ENCODE measurements around the gene MAP1LC3B. TPM values are rescaled to one million over a fixed set of nuclear protein-coding genes. Genes with fewer than 3 reads are reported as not detected.

The MAP1LC3B gene
- total RNA-seq, 1 donor from 2014 or later: 189 TPM

DNA sequence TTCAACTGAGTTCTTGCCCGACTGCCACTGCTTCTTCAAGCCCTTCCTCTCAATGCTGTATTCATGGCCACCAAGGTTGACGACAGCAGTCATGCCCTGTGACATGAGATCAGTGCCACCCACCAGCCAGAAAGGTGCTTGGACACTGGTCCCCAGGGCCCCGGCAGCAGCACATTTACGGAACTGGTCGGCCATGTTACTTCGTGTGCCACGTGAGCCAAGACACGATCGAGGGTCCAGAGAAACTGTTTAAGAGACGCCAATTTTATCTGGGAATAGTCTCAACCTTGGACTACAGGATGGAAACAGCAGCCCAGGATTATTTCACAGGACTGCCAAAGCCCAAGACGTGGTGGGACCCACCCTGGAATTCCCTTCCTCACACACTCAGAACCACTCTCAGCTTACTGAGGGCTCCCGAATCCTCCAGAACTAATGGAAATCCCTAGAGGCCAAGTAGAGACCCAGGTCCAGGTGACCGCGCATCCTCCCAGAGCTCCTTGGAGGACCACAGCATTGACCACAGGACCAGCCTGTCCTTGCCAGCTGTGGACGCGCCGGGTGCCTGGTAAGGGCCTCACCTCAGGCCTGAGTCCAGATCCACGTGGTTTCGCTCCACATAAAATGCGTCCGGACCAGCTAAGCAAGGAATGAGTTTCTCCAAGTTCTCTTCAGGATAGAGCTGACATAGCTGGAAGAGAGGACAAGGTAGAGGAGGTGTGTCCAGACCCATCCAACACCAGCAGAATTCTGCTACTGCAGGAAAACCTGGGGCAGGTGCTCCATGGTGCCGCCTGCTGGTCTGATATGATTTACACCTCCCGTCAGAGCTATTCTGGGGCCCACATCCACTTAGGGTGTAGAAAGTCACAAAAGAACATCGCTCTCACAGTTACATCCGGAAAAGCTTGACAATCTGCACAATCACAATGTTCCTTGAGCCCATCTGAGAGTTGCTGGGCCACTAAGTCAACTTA is 28.2 kb downstream of the MAP1LC3B start:
- no peak overlapping the region for H3K4me3 Mint-ChIP-seq (ENCODE audit: unreplicated experiment)
- no peak for DNase-seq (ENCODE audit: low spot score)
- peaks cover 26% of the 10 kb centered on the region for H3K36me3 Mint-ChIP-seq (ENCODE audit: low read depth)
- TF ChIP-seq, protein P1, sequence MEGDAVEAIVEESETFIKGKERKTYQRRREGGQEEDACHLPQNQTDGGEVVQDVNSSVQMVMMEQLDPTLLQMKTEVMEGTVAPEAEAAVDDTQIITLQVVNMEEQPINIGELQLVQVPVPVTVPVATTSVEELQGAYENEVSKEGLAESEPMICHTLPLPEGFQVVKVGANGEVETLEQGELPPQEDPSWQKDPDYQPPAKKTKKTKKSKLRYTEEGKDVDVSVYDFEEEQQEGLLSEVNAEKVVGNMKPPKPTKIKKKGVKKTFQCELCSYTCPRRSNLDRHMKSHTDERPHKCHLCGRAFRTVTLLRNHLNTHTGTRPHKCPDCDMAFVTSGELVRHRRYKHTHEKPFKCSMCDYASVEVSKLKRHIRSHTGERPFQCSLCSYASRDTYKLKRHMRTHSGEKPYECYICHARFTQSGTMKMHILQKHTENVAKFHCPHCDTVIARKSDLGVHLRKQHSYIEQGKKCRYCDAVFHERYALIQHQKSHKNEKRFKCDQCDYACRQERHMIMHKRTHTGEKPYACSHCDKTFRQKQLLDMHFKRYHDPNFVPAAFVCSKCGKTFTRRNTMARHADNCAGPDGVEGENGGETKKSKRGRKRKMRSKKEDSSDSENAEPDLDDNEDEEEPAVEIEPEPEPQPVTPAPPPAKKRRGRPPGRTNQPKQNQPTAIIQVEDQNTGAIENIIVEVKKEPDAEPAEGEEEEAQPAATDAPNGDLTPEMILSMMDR (IDR thresholded peaks at IDR 0.05): no peak
- no peaks in the 10 kb centered on the region for H3K27me3 Mint-ChIP-seq (ENCODE audit: low read depth)
- H3K9me3 Mint-ChIP-seq (ENCODE audit: low read depth): no peaks in the 10 kb centered on the region
- H3K4me1 Mint-ChIP-seq (ENCODE audit: low read depth): no peaks in the 10 kb centered on the region
- no peak overlapping the region for H3K27ac Mint-ChIP-seq (ENCODE audit: unreplicated experiment)

DNA sequence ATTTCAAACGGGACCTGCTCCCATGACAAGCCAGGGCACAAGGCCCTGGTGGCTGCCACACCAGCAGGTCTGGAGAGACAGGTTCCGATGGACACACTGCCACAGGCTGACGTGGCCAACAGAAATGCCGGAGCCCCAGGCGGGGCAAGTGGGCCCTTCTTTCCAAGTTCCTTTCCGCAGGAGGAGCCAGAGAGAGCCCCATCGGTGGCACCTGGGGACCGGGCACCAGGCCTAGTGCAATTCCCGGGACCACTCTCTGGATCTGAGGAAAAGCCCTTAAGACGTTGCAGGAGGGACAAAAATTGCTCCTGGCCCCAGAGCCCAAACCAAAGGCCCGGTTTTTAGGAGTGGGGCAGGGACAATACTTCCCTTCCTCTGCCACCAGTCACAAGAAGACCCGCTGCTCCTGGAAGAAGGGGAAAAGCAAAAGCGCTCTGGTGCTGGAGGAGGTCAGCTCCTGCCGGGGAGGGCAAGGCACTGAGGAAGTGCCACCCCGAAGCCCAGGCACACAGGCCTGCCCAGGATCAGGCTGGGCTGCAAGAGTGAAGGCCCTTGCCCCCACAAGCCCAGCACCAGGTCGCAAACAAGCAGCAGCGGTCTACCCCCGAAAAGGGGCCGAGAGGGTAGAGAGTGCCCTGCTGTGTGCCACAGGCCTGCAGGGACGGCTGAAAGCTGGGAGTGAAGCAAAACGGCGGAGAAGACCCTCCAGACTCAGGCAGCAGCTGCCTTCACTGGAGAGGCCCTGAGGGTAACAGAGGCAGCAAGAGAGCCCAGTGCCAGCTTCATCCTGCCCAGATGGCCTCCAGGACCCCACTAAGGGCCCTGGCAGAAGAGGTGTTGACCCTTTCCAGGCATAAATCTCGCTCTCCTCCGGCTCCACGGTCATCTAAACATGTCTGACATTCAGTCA is 29.1 kb downstream of the MAP1LC3B start:
- H3K27ac Mint-ChIP-seq (ENCODE audit: unreplicated experiment): no peak overlapping the region
- H3K4me3 Mint-ChIP-seq (ENCODE audit: unreplicated experiment): no peak overlapping the region

DNA sequence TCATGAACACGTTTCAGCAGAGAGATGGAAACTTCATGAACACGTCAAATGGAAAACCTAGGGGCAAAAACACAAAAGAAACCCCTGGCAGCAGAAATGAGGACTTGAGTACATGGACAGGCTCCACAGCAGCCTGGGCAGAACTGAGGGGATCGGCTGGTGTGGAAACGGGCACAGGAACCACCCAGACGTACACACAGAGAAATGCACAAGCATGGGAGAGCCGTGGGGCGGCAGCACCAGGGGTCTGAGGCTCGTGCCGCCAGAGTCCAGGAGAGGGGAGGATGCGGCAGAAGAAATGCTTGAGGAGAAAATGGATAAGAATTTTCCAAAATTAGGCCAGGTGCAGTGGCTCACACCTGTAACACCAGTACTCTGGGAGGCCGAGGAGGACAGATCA is 30.0 kb downstream of the MAP1LC3B start:
- DNase-seq (ENCODE audit: low spot score): no peak
- Mint-ChIP-seq H3K27me3 (ENCODE audit: low read depth) (no peaks in the 10 kb centered on the region), H3K4me1 (ENCODE audit: low read depth) (no peaks in the 10 kb centered on the region), H3K9me3 (ENCODE audit: low read depth) (no peaks in the 10 kb centered on the region), H3K27ac (ENCODE audit: unreplicated experiment) (peak overlapping the region; percentile 55), H3K4me3 (ENCODE audit: unreplicated experiment) (no peak overlapping the region), H3K36me3 (ENCODE audit: low read depth) (peaks cover 26% of the 10 kb centered on the region)
- TF ChIP-seq, protein P1 (IDR thresholded peaks at IDR 0.05): no peak

More for the DNA sequence above, 29.1 kb downstream of the MAP1LC3B start:
- Mint-ChIP-seq H3K4me1 (ENCODE audit: low read depth) (no peaks in the 10 kb centered on the region), H3K36me3 (ENCODE audit: low read depth) (peaks cover 26% of the 10 kb centered on the region), H3K27me3 (ENCODE audit: low read depth) (no peaks in the 10 kb centered on the region), H3K9me3 (ENCODE audit: low read depth) (no peaks in the 10 kb centered on the region)
- TF ChIP-seq, protein P1 (IDR thresholded peaks at IDR 0.05): no peak
- DNase-seq (ENCODE audit: low spot score): no peak

DNA sequence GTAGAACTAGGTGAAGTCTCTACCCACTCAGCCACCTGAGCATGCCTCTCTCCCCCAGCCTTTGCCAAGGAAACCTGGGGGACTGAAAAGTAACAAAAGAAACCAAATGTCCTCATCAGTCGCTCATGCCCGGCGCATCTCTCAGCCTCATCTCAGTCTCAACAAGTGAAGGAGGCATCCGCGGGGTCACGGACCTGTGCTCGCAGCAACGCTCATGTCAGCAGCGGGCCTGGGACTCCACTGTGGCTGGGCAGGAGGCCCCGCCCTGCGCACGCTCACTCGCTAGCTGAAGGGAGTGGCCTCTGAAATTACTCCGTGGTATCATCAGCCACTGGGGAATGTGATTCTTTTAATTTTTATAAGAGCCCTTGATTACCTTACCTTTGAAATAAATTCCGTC is 31.3 kb downstream of the MAP1LC3B start:
- TF ChIP-seq, protein P1 (IDR thresholded peaks at IDR 0.05): no peak

DNA sequence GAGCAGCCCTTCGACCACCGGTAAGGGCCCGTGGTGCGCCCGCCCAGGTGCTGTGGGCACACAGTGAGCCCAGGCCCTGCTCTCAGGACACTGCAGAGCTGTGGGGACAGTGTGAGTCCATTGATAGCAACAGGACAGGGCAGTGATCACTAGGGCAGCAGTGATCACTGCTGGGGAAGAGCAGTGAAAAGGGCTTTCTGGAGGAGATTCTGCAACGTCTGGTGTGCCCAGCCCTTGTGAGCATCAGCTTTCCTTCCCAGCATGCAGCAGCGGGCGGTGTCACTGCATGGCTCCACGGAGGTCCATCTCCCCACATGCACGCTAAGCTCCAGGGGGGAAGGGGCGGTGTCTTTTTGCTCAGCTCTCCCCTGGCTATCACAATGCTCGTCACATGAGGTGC is 32.1 kb downstream of the MAP1LC3B start:
- no peak overlapping the region for H3K27ac Mint-ChIP-seq (ENCODE audit: unreplicated experiment)
- no peaks in the 10 kb centered on the region for H3K4me1 Mint-ChIP-seq (ENCODE audit: low read depth)
- DNase-seq (ENCODE audit: low spot score): no peak
- peaks cover 25% of the 10 kb centered on the region for H3K36me3 Mint-ChIP-seq (ENCODE audit: low read depth)
- H3K27me3 Mint-ChIP-seq (ENCODE audit: low read depth): no peaks in the 10 kb centered on the region
- H3K9me3 Mint-ChIP-seq (ENCODE audit: low read depth): no peaks in the 10 kb centered on the region
- TF ChIP-seq, protein P1 (IDR thresholded peaks at IDR 0.05): no peak
- no peak overlapping the region for H3K4me3 Mint-ChIP-seq (ENCODE audit: unreplicated experiment)

More for the DNA sequence above, 31.3 kb downstream of the MAP1LC3B start:
- no peak overlapping the region for H3K27ac Mint-ChIP-seq (ENCODE audit: unreplicated experiment)
- H3K36me3 Mint-ChIP-seq (ENCODE audit: low read depth): peaks cover 26% of the 10 kb centered on the region
- H3K9me3 Mint-ChIP-seq (ENCODE audit: low read depth): no peaks in the 10 kb centered on the region
- DNase-seq (ENCODE audit: low spot score): no peak
- no peaks in the 10 kb centered on the region for H3K27me3 Mint-ChIP-seq (ENCODE audit: low read depth)
- H3K4me1 Mint-ChIP-seq (ENCODE audit: low read depth): no peaks in the 10 kb centered on the region
- H3K4me3 Mint-ChIP-seq (ENCODE audit: unreplicated experiment): no peak overlapping the region

All from chondrocyte (in vitro differentiated cells).